ENCODE data around the gene NUTF2.
A peak's percentile ranks its signal among the peaks of the same experiment; 100 is the strongest.

The NUTF2 gene

DNA sequence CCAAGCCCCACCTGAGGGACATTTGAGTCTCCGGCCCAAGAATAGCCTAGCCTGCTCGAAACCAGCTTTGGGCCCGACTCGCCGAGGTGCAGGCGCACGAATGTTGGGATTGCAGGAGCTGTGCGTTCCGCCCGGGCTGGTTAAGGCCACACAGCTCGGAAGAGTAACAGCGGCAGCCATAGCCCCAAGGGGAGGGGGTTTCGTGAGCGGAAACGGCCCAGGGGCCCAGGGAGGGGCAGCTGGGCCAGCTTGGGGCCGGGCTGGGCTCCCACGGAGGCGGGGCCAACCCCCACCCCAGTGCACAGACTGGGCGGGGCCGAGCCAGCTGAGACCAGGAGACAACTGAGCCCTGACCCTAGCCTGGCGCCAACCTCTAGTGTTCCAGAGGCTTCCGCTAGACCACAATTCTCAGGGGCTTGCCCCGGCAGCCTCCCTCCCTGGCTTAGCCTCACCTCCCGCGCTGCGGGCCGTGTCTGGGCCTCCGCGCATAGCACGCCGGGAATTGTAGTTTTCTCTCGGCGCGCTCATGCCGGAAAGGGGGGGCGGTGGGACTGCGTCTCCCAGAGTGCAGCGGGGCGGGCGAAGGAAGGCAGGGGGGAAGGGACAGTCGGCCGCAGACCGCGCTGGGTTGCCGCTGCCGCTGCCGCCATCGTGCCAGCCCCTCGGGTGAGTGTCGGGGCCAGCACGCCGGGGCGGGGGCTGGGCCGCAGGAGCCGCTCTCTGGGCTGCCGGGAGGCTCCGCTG is at the start of gene NUTF2:
TSS of gene NUTF2 (plus strand) at position 614 of the 744 bp plus-strand sequence. CDS start 18,198 bp downstream, outside the sequence.
- DNase-seq (ENCODE audit: low read depth in 1 of 2, low spot score in 1 of 2) = peak; percentile 89 to 90

DNA sequence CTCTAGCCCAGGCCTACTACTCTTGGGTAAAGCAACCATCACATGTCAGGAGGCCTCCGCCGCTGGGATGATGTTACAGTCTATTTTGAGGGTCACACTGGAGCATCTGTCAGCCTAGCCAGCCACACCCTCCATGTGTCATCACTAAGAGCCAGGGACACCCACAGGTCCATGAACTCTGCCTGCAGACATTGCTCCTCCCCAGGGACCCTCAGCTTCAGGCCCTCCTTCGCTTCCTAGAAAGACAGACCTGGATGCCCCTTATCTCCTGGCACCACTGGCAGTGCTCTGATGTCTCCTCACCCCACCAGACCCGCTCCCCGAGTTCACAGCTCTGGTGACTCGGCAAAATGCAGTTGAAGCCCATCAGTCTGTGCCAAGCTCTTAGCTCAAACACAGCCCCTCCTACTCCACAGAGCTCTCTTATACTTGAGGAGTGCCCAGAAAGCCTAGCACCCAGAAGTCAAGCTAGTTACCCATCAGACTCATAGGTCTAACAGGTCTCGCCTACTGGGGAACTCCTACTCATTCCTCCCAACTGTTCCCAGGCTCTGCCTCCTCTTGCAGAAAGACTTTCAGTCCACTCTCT is 46.3 kb upstream of the NUTF2 start:
- no peak for DNase-seq (ENCODE audit: low read depth in 1 of 2, low spot score in 1 of 2)

DNA sequence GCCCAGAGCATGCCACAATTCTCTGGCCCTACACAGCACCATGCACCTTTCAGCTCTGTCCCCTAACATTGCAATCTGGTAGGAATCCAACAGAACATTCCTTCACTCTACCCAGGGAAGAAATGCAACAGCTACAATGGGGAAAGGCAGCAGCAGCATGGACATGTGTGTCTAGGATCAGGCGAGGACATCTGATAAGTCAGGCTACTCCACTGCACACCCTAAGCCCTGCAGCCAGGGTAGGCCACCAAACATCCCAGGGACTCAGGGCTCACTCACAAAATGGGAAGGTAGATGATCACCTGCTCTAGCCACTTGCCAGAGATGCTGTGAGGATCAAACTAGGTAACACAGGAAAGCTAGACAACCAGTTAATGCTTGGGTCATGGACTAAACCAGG is 45.5 kb upstream of the NUTF2 start:
- DNase-seq (ENCODE audit: low read depth in 1 of 2, low spot score in 1 of 2) = no peak

DNA sequence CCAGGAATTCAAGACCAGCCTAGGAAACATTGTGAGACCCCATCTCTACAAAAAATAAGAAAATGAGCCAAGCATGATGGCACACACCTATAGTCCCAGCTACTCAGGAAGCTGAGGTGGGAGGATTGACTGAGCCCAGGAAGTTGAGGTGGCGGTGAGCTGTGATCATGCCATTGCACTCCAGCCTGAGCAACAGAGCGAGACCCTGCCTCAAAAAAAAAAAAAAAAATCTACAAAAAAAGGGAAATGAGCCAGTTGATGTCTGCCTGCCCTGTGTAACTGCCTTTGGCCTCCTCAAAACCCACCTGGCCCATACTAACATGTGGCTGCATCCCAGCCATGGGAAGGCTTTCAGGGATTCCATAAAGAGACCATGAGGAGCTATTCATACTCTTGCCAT is 44.9 kb upstream of the NUTF2 start:
- DNase-seq (ENCODE audit: low read depth in 1 of 2, low spot score in 1 of 2) = no peak

GRCh38 chr16:67803894-67804293 is 42.8 kb upstream of the NUTF2 start:
- no peak for DNase-seq (ENCODE audit: low read depth in 1 of 2, low spot score in 1 of 2)

DNA sequence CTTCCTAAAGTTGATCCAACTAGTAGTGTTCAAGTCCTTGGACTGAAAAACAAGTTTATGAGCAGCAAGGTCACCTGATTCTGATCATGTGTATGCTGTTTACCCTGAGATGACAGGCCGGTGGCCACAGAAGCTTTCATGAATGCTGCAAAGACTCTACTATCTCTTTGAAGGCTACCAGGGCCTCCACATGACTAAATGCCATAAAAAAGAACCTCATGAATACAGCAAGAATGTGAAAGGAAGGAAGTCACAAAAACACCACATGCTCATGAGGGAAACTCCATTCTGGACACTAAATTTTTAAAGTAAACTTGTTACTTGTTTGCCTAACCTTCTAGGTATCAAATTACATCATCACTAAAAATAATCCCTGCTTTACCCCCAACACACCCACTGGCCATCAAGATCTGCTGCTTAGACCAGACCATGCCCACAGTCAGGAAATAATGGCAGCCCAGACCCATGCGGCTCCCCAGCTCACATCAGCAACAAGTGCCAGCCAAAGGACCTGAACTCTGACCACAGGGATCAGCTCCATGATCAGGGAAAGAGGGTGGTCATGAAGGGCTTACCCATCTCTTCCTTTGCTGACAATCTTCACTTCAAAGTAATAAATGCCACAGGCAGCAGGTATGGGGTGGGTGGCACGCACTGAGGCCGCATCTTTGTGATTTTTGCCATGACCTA is 41.7 kb upstream of the NUTF2 start:
- no peak for DNase-seq (ENCODE audit: low read depth in 1 of 2, low spot score in 1 of 2)

- no peak for DNase-seq (ENCODE audit: low read depth in 1 of 2, low spot score in 1 of 2)
These were observed 40.9 kb upstream of the NUTF2 start for GRCh38 chr16:67805718-67806427.

- DNase-seq (ENCODE audit: low read depth in 1 of 2, low spot score in 1 of 2) = peak; percentile 90 to 95
These were observed 40.1 kb upstream of the NUTF2 start, which contains the start of the genes RANBP10 and TSNAXIP1 for GRCh38 chr16:67806428-67807147. Gene RANBP10 (minus strand): TSS chr16:67806560. CDS start chr16:67806536, 24 bp downstream. Gene TSNAXIP1 (plus strand): TSS chr16:67806889. CDS start chr16:67807150, 261 bp downstream.

GRCh38 chr16:67807148-67807682 is 39.5 kb upstream of the NUTF2 start:
- DNase-seq (ENCODE audit: low read depth in 1 of 2, low spot score in 1 of 2) = no peak

GRCh38 chr16:67811899-67812298 is 34.8 kb upstream of the NUTF2 start:
- DNase-seq (ENCODE audit: low read depth in 1 of 2, low spot score in 1 of 2) = no peak

- DNase-seq (ENCODE audit: low read depth in 1 of 2, low spot score in 1 of 2) = no peak
These were observed 32.2 kb upstream of the NUTF2 start for GRCh38 chr16:67814567-67814966.

- DNase-seq (ENCODE audit: low read depth in 1 of 2, low spot score in 1 of 2) = no peak
These were observed 26.0 kb upstream of the NUTF2 start for GRCh38 chr16:67820608-67821259.

DNA sequence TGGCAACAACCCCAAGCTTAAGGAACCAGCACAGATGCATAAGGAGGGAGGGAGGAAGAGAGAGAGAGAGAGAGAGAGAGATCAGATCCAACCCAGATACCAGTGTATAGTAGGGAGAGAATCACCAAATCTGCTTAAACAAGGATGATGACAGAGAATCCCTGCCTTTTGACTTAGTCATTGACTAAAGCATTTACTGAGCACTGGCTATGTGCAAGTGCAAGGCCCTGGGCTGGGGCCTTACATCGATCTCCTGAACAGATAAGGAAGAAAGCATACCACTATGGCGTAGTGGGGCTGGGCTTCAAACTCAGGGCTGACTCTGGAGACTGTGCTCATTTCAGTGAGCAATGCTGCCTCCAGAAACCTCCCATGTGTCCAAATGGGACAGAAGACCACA is 24.2 kb upstream of the NUTF2 start:
- DNase-seq (ENCODE audit: low read depth in 1 of 2, low spot score in 1 of 2) = no peak

DNA sequence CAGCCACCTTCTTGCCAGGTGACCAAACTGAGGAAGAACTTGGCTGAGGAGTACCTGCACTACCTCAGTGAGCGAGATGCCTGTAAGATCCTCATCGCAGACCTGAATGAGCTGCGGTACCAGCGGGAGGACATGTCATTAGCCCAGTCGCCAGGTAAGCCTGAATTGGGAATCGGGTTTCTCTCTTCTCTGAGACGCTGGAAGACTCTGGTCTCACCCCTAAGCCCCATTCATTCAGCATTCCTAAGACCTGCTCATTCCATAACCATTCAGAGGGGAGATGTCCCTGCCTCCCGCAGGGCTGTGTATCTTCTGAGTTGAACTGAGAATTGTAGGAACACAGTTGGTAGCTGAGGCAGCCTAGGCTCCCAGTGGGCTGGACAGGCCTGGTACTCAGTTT is 21.6 kb upstream of the NUTF2 start:
- no peak for DNase-seq (ENCODE audit: low read depth in 1 of 2, low spot score in 1 of 2)

GRCh38 chr16:67825906-67826305 is 20.8 kb upstream of the NUTF2 start:
- DNase-seq (ENCODE audit: low read depth in 1 of 2, low spot score in 1 of 2) = no peak

GRCh38 chr16:67828651-67829050 is 18.1 kb upstream of the NUTF2 start:
- DNase-seq (ENCODE audit: low read depth in 1 of 2, low spot score in 1 of 2) = no peak

DNA sequence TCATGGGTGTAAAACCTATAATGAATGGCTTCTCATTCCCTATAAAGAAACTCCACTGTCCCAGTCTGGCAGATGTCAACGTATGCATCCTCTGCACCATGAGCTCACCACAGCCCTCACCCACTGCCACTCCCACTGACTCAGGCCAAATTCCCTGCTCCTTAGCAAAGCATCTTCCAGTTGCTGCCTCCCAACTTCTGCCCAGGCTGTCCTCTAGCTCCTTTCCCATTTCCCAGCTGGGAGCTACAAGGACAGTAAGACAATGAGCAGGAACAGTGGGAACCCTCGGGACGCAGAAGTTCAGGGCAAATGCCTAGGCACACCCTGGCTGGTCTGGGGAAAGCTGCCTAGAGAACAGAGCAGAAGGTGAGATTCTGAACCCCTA is 13.7 kb upstream of the NUTF2 start:
- DNase-seq (ENCODE audit: low read depth in 1 of 2, low spot score in 1 of 2) = no peak

GRCh38 chr16:67833415-67834241 is 13.1 kb upstream of the NUTF2 start:
- peak; percentile 84 to 86 for DNase-seq (ENCODE audit: low read depth in 1 of 2, low spot score in 1 of 2)

- DNase-seq (ENCODE audit: low read depth in 1 of 2, low spot score in 1 of 2) = no peak
These were observed 12.5 kb upstream of the NUTF2 start for GRCh38 chr16:67834242-67834614.

Measured in activated T-helper 1 cell treated with anti-CD3 and anti-CD28 coated beads, Interleukin-2, amount 50 U/mL, for 16 hours (primary cell).